Naive thymus-derived CD8-positive, alpha-beta T cell (primary cell): ENCODE data around the gene ZNF107. TPM values are rescaled to one million over a fixed set of nuclear protein-coding genes. Genes with fewer than 3 reads are reported as not detected.

Experiments used
- ATAC-seq, 2 donors: fragments of 150-1000 bp; cut with Tn5 transposase in 1 of 2; sonication (Bioruptor Pico), chemical (Tn5 transposase) in 1 of 2; 1 replicate in 1 of 2; 2 replicates in 1 of 2; pipeline ENCODE4 v1.10.0; 2021; ENCODE audit warnings: mild to moderate bottlenecking in 2 of 2, moderate library complexity in 2 of 2
- POLR2A ChIA-PET: fragments of 350-600 bp; sonication (Branson Sonifier 250); formaldehyde crosslinking; loops from one replicate; lab custom pipeline; 2021; ENCODE audit warnings: antibody characterized with exemption; lab: Charles Lee
- DNase-seq, 10 donors: peaks; one replicate each; pipeline versions ENCODE4 v3.0.0 to v3.0.0-alpha.2; 2020 to 2022
- H3K27ac Mint-ChIP-seq, 10 donors: one replicate each; pipeline ENCODE4 v1.8.0; 2020 to 2022; ENCODE audit warnings: mild to moderate bottlenecking in 10 of 10, mixed read lengths in 10 of 10, moderate library complexity in 4 of 10, inconsistent platforms in 1 of 10
- H3K27me3 Mint-ChIP-seq, 5 donors: one replicate each; pipeline ENCODE4 v1.8.0; 2021 to 2022; ENCODE audit warnings: mixed read lengths in 5 of 5
- H3K36me3 Mint-ChIP-seq, 3 donors: one replicate each; pipeline ENCODE4 v1.8.0; 2020 to 2022; ENCODE audit warnings: mixed read lengths in 3 of 3, mild to moderate bottlenecking in 2 of 3, inconsistent platforms in 1 of 3
- H3K4me1 Mint-ChIP-seq, 4 donors: one replicate each; pipeline ENCODE4 v1.8.0; 2021 to 2022; ENCODE audit warnings: mixed read lengths in 4 of 4
- H3K4me3 Mint-ChIP-seq, 10 donors: one replicate each; pipeline ENCODE4 v1.8.0; 2020 to 2022; ENCODE audit warnings: mild to moderate bottlenecking in 10 of 10, mixed read lengths in 10 of 10, moderate library complexity in 6 of 10, inconsistent platforms in 1 of 10
- H3K9me3 Mint-ChIP-seq, 9 donors: one replicate each; pipeline ENCODE4 v1.8.0; 2020 to 2022; ENCODE audit warnings: mixed read lengths in 9 of 9, mild to moderate bottlenecking in 3 of 9, inconsistent platforms in 1 of 9, moderate library complexity in 1 of 9
- polyA plus RNA-seq, 3 donors: library from polyadenylated mRNA; unstranded; fragments of 300-500 nt; fragmentation: Illumina TruSeq; gene quantifications; one replicate each; pipeline ENCODE4 v1.2.3, GENCODE V29; 2021
- total RNA-seq, 8 experiments: library from RNA in 2 of 8; stranded (reverse) in 2 of 8; gene quantifications; one replicate each; pipeline ENCODE4 v1.2.3 and lab custom pipeline; 2021 to 2026

ZNF107 gene
- total and polyA plus RNA-seq, 5 experiments from 2014 or later: 9.7 to 33.6 (median 12.8) TPM

- peaks cover 0 to 3% (median 0%) of the 10 kb centered on the region in 4 donors for H3K4me1 Mint-ChIP-seq
- no peak for DNase-seq
- no peak for ATAC-seq
- H3K9me3 Mint-ChIP-seq: no peaks in the 10 kb centered on the region
- no peak overlapping the region for H3K4me3 Mint-ChIP-seq
- POLR2A ChIA-PET: no interaction called here
- H3K27ac Mint-ChIP-seq: peak overlapping the region in 1 of 10 donors; percentile 61
- H3K27me3 Mint-ChIP-seq: no peaks in the 10 kb centered on the region
- no peaks in the 10 kb centered on the region for H3K36me3 Mint-ChIP-seq
Observed at GRCh38 chr7:64634406-64635062, 31.4 kb upstream of the ZNF107 start.

GRCh38 chr7:64636386-64636785 is 29.5 kb upstream of the ZNF107 start:
- Mint-ChIP-seq H3K36me3 (no peaks in the 10 kb centered on the region), H3K9me3 (no peaks in the 10 kb centered on the region), H3K4me3 (no peak overlapping the region), H3K27me3 (no peaks in the 10 kb centered on the region), H3K27ac (peak overlapping the region in 2 of 10 donors; percentile 12 to 29), H3K4me1 (peaks cover 0 to 3% (median 0%) of the 10 kb centered on the region in 4 donors)
- DNase-seq (no peak), ATAC-seq (no peak)
- POLR2A ChIA-PET: no interaction called here

DNA sequence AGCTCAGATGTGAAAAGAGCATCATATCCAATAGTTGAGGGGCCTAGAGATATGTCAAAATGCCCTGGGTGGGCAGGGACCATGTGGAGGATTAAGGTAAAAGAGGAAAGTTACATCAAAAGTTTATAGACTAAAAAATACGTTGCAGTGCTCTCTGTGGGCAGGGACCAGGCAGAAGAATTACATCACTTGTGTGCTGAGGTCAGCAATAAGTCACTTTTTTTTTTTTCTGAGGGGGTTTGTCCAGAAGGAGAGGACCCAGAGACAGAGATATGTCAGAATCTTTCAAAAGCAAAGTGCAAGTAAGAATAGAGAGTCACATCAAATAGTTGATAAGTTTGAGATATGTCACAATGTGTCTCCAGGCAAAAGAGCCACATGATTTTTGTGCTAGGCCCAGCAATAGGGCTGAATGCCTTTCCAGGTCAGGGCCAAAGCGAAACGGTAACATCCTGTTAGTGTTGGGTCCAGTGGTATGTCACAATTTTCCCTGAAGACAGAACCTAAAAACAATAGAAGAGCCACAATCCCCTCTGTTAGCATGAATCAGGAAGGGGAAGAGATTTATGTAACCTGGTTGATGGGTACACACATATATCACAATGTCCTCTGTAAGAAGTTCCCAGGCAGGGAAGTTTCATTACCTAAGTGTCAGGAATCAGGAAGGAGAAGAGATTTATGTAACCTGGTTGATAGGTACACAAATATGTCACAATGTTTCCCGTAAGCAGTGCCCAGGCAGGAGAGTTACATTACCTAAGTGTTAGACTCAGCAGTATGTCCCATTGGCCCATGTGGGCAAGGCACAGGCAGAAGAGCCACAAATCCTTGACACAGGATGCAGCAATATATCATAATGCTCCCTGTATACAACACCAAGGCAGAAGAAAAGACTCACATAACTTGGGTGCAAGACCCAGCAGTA is 28.1 kb upstream of the ZNF107 start:
- no peak for DNase-seq
- H3K27ac Mint-ChIP-seq: peak overlapping the region in 3 of 10 donors; percentile 11 to 72 (median 59)
- POLR2A ChIA-PET: no interaction called here
- no peaks in the 10 kb centered on the region for H3K27me3 Mint-ChIP-seq
- no peak overlapping the region for H3K4me3 Mint-ChIP-seq
- H3K4me1 Mint-ChIP-seq: peaks cover 0 to 3% (median 0%) of the 10 kb centered on the region in 4 donors
- H3K9me3 Mint-ChIP-seq: no peaks in the 10 kb centered on the region
- H3K36me3 Mint-ChIP-seq: no peaks in the 10 kb centered on the region
- no peak for ATAC-seq

GRCh38 chr7:64638822-64639221 is 27.1 kb upstream of the ZNF107 start:
- Mint-ChIP-seq H3K36me3 (no peaks in the 10 kb centered on the region), H3K27ac (peak overlapping the region in 1 of 10 donors; percentile 4), H3K27me3 (no peaks in the 10 kb centered on the region), H3K4me3 (no peak overlapping the region), H3K9me3 (no peaks in the 10 kb centered on the region), H3K4me1 (peaks cover 0 to 3% (median 0%) of the 10 kb centered on the region in 4 donors)
- POLR2A ChIA-PET: no interaction called here
- ATAC-seq (no peak), DNase-seq (no peak)

DNA sequence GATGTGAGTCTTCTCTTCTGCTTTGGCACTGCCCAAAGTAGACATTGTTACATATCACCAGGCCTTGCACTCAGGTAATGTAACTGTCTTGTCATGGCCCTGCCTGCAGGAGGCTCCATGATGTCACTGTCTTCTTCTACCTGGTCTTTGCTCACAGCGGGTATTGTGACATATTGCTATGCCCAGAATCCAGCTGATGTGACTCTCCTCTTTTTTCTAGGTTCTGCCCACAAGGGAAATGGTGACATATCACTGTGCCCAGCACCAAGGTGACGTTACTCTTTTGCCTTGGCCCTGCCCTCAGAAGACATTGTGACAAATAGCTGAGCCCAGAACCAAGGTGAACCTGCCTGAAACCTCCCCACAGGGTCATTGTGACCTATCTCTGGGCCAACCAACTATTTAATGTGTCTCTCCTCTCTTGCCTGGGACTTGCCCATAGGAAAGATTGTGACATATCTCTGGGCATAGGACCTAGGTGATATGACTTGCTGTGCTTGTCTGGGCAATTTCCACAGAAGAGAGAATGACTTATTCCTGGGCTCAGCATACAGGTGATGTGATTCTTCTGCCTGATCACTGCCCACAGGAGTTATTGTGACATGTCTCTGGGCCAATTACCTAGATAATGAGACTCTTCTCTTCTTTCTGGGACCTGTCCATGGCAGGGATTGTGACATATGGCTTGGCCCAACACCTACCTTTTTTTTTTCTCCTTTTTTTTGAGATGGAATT is 26.5 kb upstream of the ZNF107 start:
- POLR2A ChIA-PET: no interaction called here
- no peak overlapping the region for H3K27ac Mint-ChIP-seq
- peak in 1 of 2 donors; percentile 51 for ATAC-seq
- H3K9me3 Mint-ChIP-seq: no peaks in the 10 kb centered on the region
- no peak overlapping the region for H3K4me3 Mint-ChIP-seq
- no peaks in the 10 kb centered on the region for H3K36me3 Mint-ChIP-seq
- DNase-seq: peak in 2 of 10 donors; percentile 5 to 6
- peaks cover 0 to 3% (median 0%) of the 10 kb centered on the region in 4 donors for H3K4me1 Mint-ChIP-seq
- no peaks in the 10 kb centered on the region for H3K27me3 Mint-ChIP-seq

- ATAC-seq: no peak
Observed at GRCh38 chr7:64640504-64640903, 25.4 kb upstream of the ZNF107 start.

DNA sequence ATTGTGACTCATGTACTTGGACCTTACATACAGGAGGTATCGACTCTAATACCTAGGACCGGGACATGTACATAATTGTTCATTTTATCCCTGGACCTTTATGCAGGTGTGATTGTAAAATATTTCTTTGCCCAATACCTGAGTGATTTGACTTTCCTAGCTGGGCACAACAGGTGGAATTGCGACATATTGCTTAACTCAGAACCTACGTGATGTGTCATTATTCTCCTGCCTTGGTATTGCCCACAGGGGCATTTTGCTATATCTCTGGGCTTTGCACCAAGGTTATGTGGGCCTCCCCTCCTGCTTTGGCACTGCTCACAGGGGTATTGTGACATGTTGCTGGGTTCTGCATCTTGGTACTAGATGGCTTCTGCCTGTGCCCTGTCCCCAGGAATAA is 23.9 kb upstream of the ZNF107 start:
- no peaks in the 10 kb centered on the region for H3K9me3 Mint-ChIP-seq
- no peak overlapping the region for H3K4me3 Mint-ChIP-seq
- H3K27ac Mint-ChIP-seq: no peak overlapping the region
- DNase-seq (no peak), ATAC-seq (no peak)
- POLR2A ChIA-PET: no interaction called here
- no peaks in the 10 kb centered on the region for H3K4me1 Mint-ChIP-seq
- H3K27me3 Mint-ChIP-seq: no peaks in the 10 kb centered on the region
- no peaks in the 10 kb centered on the region for H3K36me3 Mint-ChIP-seq

More at GRCh38 chr7:64640504-64640903, 25.4 kb upstream of the ZNF107 start:
- peaks cover 0 to 3% (median 0%) of the 10 kb centered on the region in 4 donors for H3K4me1 Mint-ChIP-seq
- H3K9me3 Mint-ChIP-seq: no peaks in the 10 kb centered on the region
- no peak for DNase-seq
- H3K4me3 Mint-ChIP-seq: no peak overlapping the region
- H3K36me3 Mint-ChIP-seq: no peaks in the 10 kb centered on the region
- H3K27ac Mint-ChIP-seq: no peak overlapping the region
- POLR2A ChIA-PET: no interaction called here
- H3K27me3 Mint-ChIP-seq: no peaks in the 10 kb centered on the region

- Mint-ChIP-seq H3K27me3 (no peaks in the 10 kb centered on the region), H3K4me3 (no peak overlapping the region), H3K4me1 (no peaks in the 10 kb centered on the region), H3K27ac (no peak overlapping the region), H3K9me3 (no peaks in the 10 kb centered on the region), H3K36me3 (no peaks in the 10 kb centered on the region)
- ATAC-seq (no peak), DNase-seq (no peak)
- POLR2A ChIA-PET: no interaction called here
Observed at GRCh38 chr7:64642875-64643274, 23.1 kb upstream of the ZNF107 start.

- Mint-ChIP-seq H3K4me3 (no peak overlapping the region), H3K36me3 (no peaks in the 10 kb centered on the region), H3K9me3 (peaks cover 0 to 4% (median 0%) of the 10 kb centered on the region in 9 donors), H3K27me3 (no peaks in the 10 kb centered on the region), H3K27ac (no peak overlapping the region), H3K4me1 (no peaks in the 10 kb centered on the region)
- POLR2A ChIA-PET: no interaction called here
- DNase-seq (no peak), ATAC-seq (no peak)
Observed at GRCh38 chr7:64643566-64643965, 22.4 kb upstream of the ZNF107 start.

GRCh38 chr7:64651203-64651602 is 14.7 kb upstream of the ZNF107 start:
- POLR2A ChIA-PET: no interaction called here
- H3K4me1 Mint-ChIP-seq: no peaks in the 10 kb centered on the region
- H3K27ac Mint-ChIP-seq: no peak overlapping the region
- peaks cover 0 to 14% (median 0%) of the 10 kb centered on the region in 9 donors for H3K9me3 Mint-ChIP-seq
- no peak for DNase-seq
- peaks cover 0 to 12% (median 0%) of the 10 kb centered on the region in 3 donors for H3K36me3 Mint-ChIP-seq
- no peaks in the 10 kb centered on the region for H3K27me3 Mint-ChIP-seq
- no peak for ATAC-seq
- no peak overlapping the region for H3K4me3 Mint-ChIP-seq

GRCh38 chr7:64651632-64652165 is 14.2 kb upstream of the ZNF107 start:
- H3K4me3 Mint-ChIP-seq: no peak overlapping the region
- H3K27me3 Mint-ChIP-seq: no peaks in the 10 kb centered on the region
- no peak for ATAC-seq
- DNase-seq: no peak
- no peak overlapping the region for H3K27ac Mint-ChIP-seq
- peaks cover 0 to 14% (median 0%) of the 10 kb centered on the region in 9 donors for H3K9me3 Mint-ChIP-seq
- POLR2A ChIA-PET: no interaction called here
- H3K4me1 Mint-ChIP-seq: no peaks in the 10 kb centered on the region
- peaks cover 0 to 12% (median 0%) of the 10 kb centered on the region in 3 donors for H3K36me3 Mint-ChIP-seq

DNA sequence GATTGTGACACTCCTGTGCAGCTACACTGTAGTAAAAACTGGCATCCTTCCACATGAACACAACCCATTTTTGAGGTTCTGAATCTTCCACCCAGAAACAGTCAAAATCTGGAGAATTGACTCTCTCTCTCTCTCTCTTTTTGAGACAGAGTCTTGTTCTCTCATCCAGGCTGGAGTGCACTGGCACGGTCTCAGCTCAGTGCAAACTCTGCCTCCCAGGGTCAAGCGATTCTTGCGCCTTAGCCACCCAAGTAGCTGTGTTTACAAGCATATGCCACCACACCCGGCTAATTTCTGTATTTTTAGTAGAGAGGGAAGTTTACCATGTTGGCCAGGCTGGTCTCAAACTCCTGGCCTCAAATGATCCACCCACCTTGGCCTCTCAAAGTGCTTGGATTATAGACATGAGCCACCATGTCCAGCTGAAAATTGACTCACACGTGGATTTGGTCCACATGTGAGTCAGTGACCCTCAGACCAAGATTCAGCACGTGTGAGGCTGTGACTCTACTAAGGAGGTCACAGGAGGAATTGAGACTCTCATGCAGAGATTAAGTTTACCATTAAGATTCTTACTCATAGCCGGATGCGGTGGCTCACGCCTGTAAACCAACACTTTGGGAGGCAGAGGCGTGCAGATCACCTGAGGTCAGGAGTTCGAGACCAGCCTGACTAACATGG is 12.1 kb upstream of the ZNF107 start:
- POLR2A ChIA-PET: no interaction called here
- H3K4me3 Mint-ChIP-seq: no peak overlapping the region
- no peak for DNase-seq

More for the DNA sequence above, 12.1 kb upstream of the ZNF107 start:
- H3K27ac Mint-ChIP-seq: no peak overlapping the region
- H3K4me1 Mint-ChIP-seq: no peaks in the 10 kb centered on the region
- peaks cover 0 to 10% (median 0%) of the 10 kb centered on the region in 9 donors for H3K9me3 Mint-ChIP-seq
- H3K27me3 Mint-ChIP-seq: no peaks in the 10 kb centered on the region
- H3K36me3 Mint-ChIP-seq: peaks cover 0 to 12% (median 0%) of the 10 kb centered on the region in 3 donors
- no peak for ATAC-seq
